ENCODE results near the gene ENAH.

Gene ENAH

DNA sequence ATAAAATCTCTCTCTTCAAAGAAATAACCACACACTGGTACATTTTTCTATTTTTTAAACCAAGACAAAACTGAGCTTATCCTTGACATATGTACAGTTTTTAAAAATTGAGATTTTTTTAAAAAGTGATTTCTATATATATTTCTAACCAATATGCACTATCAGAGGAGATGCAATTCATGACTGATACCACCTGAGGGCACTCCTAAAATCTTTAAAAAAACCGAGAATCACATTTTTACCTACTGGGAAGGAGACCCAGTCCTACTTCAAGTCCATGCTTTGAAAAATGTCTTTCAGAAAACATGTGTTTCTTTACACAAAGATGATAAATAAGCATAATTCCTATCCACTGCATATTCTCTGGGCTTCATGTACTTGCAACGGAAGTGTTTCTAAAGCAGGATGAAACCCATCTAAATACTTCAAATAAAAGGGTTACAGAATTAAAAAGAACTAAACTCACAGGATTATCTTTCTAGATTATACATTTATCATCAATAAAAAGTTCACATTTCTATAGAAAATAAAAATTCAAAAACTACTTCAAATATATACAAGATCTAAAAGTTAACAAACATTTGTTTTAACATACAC is 98.6 kb downstream of the ENAH start:
- peak in 1 of 2 experiments; percentile 6 for DNase-seq

- no peak for DNase-seq
Measured at GRCh38 chr1:225549821-225550220, 103.1 kb downstream of the ENAH start.

GRCh38 chr1:225548140-225548857 is 104.6 kb downstream of the ENAH start:
- no peak for DNase-seq

DNA sequence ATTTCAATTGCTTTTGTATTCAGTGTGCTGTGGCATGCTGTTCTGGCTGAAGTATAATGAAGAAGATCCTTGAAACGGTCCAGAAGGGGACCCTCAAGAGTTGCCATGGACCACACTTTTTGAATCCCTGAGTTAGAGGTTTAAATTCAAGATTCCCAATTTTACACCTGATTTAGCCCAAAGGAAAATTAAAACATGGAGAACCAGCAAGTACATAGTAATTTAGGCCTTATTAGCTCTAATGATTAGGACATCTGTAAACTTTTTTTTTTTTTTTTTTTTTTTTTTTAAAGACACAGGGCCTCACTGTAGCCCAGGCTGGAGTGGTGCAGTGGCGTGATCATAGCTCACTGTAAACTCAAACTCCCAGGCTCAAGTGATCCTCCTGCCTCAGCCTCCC is 107.3 kb downstream of the ENAH start:
- no peak for DNase-seq

DNA sequence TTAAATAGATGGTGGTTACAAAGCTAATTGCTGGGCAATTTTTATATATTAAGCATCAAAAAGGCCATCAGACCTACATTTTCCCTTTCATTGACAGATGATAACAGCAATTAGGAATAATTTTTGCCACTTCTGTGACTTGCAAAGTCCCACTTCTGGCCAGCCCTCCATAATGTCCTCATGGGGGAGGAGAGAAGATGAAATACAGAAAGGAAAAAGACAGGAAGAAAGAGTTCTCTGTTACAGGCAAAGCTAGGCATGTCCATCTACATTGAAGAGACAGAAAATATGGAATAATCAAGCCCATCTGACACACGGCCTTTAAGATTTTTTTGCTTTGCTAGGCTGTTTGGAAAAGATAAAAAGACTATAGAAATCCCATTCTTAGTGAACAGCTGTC is 108.0 kb downstream of the ENAH start:
- no peak for DNase-seq

- peak; percentile 78 to 91 for DNase-seq
Measured at GRCh38 chr1:225544263-225544662, 108.7 kb downstream of the ENAH start.

GRCh38 chr1:225543350-225543749 is 109.6 kb downstream of the ENAH start:
- DNase-seq: no peak

DNA sequence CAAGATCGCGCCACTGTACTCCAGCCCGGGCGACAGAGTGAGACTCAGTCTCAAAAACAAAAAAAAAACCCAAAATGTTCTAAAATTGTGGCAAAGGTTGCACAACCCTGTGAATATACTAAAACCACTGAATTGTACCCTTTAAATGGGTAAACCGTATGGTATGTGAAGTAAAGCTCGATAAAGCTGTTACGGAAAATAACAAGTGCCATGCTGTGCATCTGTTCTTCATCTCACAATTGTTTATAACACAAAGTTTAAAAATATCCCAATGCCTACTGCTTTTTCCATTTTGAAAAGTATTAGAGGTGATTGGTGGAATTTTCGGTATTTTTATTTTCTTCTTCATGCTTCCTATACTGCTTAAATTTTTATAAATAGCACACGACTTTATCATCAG is 111.5 kb downstream of the ENAH start:
- DNase-seq: no peak

DNA sequence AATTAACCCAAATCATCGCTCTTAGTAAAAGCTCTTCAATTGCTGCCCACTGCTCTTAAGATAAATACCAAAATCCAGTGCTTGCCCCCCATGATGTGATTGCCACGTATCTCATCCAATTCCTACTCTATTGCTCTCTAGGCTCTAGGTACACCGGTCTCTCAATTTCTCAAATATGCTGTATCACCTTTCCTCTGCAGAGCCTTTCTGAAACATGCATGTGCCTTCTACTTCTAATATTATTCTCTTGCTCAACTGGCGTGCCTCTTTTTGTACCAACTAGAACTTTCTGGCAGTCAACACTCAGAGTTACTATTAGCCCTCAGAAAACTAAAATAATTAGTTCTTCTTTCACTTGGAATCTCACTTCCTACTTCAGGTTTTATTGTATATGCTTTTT is 113.3 kb downstream of the ENAH start:
- DNase-seq: no peak

DNA sequence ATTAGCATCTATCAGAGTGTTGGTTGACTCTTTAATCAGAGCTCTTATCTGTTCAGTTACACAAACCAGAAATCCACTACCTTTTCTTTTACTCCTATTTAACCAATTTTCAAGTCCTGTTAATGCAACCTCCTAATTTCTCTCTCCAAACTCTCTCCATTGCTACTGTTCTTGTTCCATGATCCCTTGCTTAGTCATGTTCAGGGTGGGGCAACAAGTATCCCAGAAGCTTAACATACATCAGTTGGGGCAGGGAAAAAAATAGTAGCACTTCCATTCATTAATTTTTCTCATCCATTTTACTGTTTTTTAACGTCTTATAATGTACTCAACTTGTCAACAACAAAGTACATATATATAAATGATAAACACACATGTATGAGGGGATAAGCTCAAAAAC is 113.9 kb downstream of the ENAH start:
- DNase-seq: no peak

- DNase-seq: no peak
Measured at GRCh38 chr1:225537554-225538251, 115.2 kb downstream of the ENAH start.

- no peak for DNase-seq
Measured at GRCh38 chr1:225535280-225535679, 117.6 kb downstream of the ENAH start.

GRCh38 chr1:225534772-225535171 is 118.2 kb downstream of the ENAH start:
- no peak for DNase-seq

GRCh38 chr1:225534135-225534534 is 118.8 kb downstream of the ENAH start:
- DNase-seq: no peak

DNA sequence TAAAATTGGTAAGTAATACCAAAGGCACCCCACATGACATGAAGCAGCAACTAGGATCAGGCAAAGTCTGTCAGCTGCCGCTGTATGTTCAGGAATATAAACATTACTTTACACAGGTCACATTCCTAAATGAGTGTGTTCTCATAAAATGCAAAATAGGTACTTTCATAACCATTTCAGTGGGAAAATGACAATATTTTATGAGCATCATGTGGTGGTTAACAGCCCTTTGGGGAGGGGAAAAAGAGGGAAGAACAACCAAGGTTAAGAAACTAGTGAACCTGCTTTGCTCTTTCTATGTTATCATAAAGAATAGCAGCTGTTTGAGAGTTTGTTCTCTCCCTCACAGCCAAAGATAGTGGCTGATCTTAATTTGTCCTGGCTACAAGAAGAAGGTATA is 119.7 kb downstream of the ENAH start:
- DNase-seq: peak in 1 of 2 experiments; percentile 10

- DNase-seq: no peak
Measured at GRCh38 chr1:225532240-225532944, 120.5 kb downstream of the ENAH start.

- DNase-seq: no peak
Measured at GRCh38 chr1:225529726-225530125, 123.2 kb downstream of the ENAH start.

DNA sequence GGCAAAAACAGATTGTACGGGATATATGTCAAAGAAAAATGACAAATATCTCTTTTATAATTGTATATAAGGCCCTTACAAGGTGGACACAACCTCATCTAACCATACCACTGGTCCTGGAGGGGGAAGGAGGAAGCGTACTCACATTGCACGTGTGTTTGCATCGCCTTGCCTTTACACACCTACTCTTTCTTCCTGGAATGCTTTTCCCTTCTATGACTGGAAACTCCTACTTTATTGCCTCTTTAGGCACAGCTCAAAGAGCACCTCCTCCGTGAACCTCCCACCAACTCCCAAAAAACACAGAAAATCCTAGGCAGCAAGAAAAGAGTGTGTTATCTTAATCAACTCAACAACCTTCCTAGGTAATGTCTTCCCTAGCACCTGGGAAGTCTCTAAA is 125.3 kb downstream of the ENAH start:
- no peak for DNase-seq

GRCh38 chr1:225526878-225527277 is 126.0 kb downstream of the ENAH start:
- no peak for DNase-seq

GRCh38 chr1:225525377-225525776 is 127.5 kb downstream of the ENAH start:
- no peak for DNase-seq

DNA sequence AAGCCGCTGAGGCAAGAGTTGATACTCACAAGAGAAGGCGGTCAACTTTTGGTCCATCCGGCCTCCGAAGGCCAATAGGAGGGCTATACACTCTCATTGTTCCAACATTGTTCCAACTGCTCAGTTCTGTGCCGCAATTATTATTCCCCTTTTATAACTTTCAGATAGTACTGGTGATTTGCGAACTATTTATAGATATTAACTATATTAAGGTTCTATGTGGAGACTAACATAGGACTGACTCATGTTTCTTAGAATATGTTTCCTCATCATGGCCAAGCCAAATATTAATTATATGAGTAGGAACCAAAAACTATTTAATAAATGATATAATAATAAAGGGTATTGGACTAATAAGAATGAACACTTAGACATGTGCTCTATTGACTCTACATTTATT is 128.4 kb downstream of the ENAH start:
- no peak for DNase-seq

DNA sequence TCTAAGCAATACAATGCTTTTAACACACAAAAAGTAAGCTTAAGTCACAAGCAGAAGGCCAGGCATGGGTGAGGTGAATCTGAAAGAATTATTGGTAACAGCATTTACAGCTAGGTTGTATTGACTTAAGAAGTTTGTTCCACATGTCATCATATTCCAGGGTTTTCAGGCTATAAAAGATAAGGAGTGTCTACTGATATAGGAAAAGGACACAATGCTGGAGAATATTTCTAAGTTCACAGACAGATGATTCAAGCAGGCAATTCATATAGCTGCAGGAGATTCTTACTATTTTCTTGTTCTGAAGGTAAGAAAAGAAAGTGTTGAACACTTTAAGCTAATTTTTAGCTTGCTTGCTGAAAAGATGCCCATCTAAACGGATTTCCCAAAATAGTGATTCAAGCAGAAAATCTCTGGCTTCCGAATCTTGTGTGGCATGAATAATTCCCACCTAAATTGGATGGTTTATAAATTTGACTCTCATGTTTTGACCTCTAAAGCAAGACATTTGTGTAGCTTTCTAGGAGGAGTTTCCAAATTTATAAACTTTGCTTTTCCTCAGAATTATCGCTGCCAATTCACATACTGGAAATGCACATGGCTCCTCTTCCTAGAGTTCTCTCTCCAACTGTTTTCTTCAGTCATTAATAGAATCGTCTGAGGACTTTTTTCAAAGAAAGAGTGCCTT is 129.5 kb downstream of the ENAH start:
- DNase-seq: no peak
